HG03108 (cell line): ENCODE data around the gene IGF2BP2.
"Not testable (repeated sequence)": the region's sequence is repeated elsewhere in the genome, so short reads cannot be mapped to it uniquely, and the experiment has no call there.

ENCODE experiments used
- ATAC-seq: cut with Tn5 transposase; IDR thresholded peaks from one replicate; pipeline ENCODE4 v1.9.1; 2021; ENCODE audit warnings: moderate library complexity; ENCODE audit not compliant: unreplicated experiment

Gene IGF2BP2

GRCh38 chr3:185825006-185825638 is at the start of gene IGF2BP2:
Gene IGF2BP2 (minus strand): TSS chr3:185825042. CDS start chr3:185824960, 82 bp downstream.
- ATAC-seq: peak; percentile 48

GRCh38 chr3:185874119-185874518 is 49.3 kb upstream of the IGF2BP2 start:
- ATAC-seq: no peak

GRCh38 chr3:185867650-185868049 is 42.8 kb upstream of the IGF2BP2 start:
- no peak for ATAC-seq

GRCh38 chr3:185866995-185867394 is 42.2 kb upstream of the IGF2BP2 start:
- ATAC-seq: no peak

GRCh38 chr3:185866555-185866954 is 41.7 kb upstream of the IGF2BP2 start:
- ATAC-seq: no peak

GRCh38 chr3:185865247-185865646 is 40.4 kb upstream of the IGF2BP2 start:
- no peak for ATAC-seq

GRCh38 chr3:185864767-185865166 is 39.9 kb upstream of the IGF2BP2 start:
- ATAC-seq: no peak

- no peak for ATAC-seq
Observed at GRCh38 chr3:185862920-185863319, 38.1 kb upstream of the IGF2BP2 start.

GRCh38 chr3:185859294-185859972 is 34.6 kb upstream of the IGF2BP2 start:
- ATAC-seq: no peak

GRCh38 chr3:185858502-185859225 is 33.8 kb upstream of the IGF2BP2 start:
- ATAC-seq: no peak

GRCh38 chr3:185857208-185857607 is 32.4 kb upstream of the IGF2BP2 start:
- ATAC-seq: no peak

- ATAC-seq: no peak
Observed at GRCh38 chr3:185856652-185857051, 31.8 kb upstream of the IGF2BP2 start.

GRCh38 chr3:185853771-185854170 is 28.9 kb upstream of the IGF2BP2 start:
- ATAC-seq: not testable (repeated sequence)

GRCh38 chr3:185852635-185853034 is 27.8 kb upstream of the IGF2BP2 start:
- ATAC-seq: no peak

- no peak for ATAC-seq
Observed at GRCh38 chr3:185851959-185852358, 27.1 kb upstream of the IGF2BP2 start.

- no peak for ATAC-seq
Observed at GRCh38 chr3:185851046-185851445, 26.2 kb upstream of the IGF2BP2 start.

GRCh38 chr3:185847506-185847905 is 22.7 kb upstream of the IGF2BP2 start:
- no peak for ATAC-seq

- ATAC-seq: no peak
Observed at GRCh38 chr3:185846037-185846436, 21.2 kb upstream of the IGF2BP2 start.

GRCh38 chr3:185844051-185844450 is 19.2 kb upstream of the IGF2BP2 start:
- ATAC-seq: no peak

GRCh38 chr3:185843635-185844034 is 18.8 kb upstream of the IGF2BP2 start:
- no peak for ATAC-seq

GRCh38 chr3:185843126-185843525 is 18.3 kb upstream of the IGF2BP2 start:
- no peak for ATAC-seq

GRCh38 chr3:185842241-185842640 is 17.4 kb upstream of the IGF2BP2 start:
- ATAC-seq: no peak
